Activated naive CD8-positive, alpha-beta T cell treated with anti-CD3 and anti-CD28 coated beads, Interleukin-2, amount 10 ng/mL, durations not matched to agents 7 days and 5 days (primary cell): ENCODE data around the gene STK31. TPM values are rescaled to one million over a fixed set of nuclear protein-coding genes. Genes with fewer than 3 reads are reported as not detected.
"Not testable (repeated sequence)": the region's sequence is repeated elsewhere in the genome, so short reads cannot be mapped to it uniquely, and the experiment has no call there.

Experiments
- ATAC-seq: fragments of 150-1000 bp; cut with Tn5 transposase; one replicate; pipeline ENCODE4 v1.10.0; 2021; ENCODE audit warnings: low read depth, moderate library complexity
- POLR2A ChIA-PET: fragments of 350-600 bp; sonication (Branson Sonifier 250); formaldehyde crosslinking; loops from one replicate; lab custom pipeline; 2021; ENCODE audit warnings: antibody characterized with exemption; lab: Charles Lee
- DNase-seq: peaks from one replicate; pipeline ENCODE4 v3.0.0; 2021
- H3K27ac Mint-ChIP-seq: one replicate; pipeline ENCODE4 v1.8.0; 2022; ENCODE audit warnings: mild to moderate bottlenecking, mixed read lengths
- H3K27me3 Mint-ChIP-seq: one replicate; pipeline ENCODE4 v1.8.0; 2022; ENCODE audit warnings: mild to moderate bottlenecking, moderate library complexity, mixed read lengths
- H3K36me3 Mint-ChIP-seq: one replicate; pipeline ENCODE4 v1.8.0; 2021; ENCODE audit warnings: mild to moderate bottlenecking, mixed read lengths
- H3K4me1 Mint-ChIP-seq: one replicate; pipeline ENCODE4 v1.8.0; 2021; ENCODE audit warnings: mixed read lengths
- H3K4me3 Mint-ChIP-seq: one replicate; pipeline ENCODE4 v1.8.0; 2022; ENCODE audit warnings: mild to moderate bottlenecking, moderate library complexity, mixed read lengths
- H3K9me3 Mint-ChIP-seq: one replicate; pipeline ENCODE4 v1.8.0; 2021; ENCODE audit warnings: mixed read lengths
- total RNA-seq, 2 experiments: library from RNA; stranded (reverse); gene quantifications; one replicate each; pipeline ENCODE4 v1.2.3, GENCODE V29; 2021

The STK31 gene
- total RNA-seq, 2 experiments from 2014 or later, result 0.48 to 0.80 TPM

DNA sequence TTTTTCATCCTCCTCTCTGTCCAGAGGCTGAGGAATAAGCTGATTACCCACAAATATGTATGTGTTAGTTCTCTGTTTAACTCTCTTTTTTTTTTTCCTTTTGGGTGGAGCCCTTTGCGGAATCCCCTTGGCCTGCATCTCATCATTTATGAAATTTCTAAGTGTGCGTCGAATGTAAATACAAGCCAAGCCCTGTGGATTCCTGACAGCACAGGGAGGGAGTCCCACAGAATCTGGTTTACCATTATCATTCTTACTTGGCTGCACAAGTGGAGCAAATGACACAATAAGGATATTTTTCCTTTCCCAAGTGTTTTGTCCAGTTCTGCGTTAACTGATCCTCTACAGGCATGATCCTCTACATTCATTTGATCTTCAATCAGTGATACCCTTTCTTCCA lies 11.4 kb downstream of the STK31 start:
- Mint-ChIP-seq H3K4me3 (no peak overlapping the region), H3K36me3 (no peaks in the 10 kb centered on the region), H3K27ac (no peak overlapping the region), H3K4me1 (no peaks in the 10 kb centered on the region), H3K9me3 (no peaks in the 10 kb centered on the region), H3K27me3 (peaks cover 3% of the 10 kb centered on the region)
- DNase-seq, result no peak
- no peak for ATAC-seq
- POLR2A ChIA-PET, result no interaction called here

DNA sequence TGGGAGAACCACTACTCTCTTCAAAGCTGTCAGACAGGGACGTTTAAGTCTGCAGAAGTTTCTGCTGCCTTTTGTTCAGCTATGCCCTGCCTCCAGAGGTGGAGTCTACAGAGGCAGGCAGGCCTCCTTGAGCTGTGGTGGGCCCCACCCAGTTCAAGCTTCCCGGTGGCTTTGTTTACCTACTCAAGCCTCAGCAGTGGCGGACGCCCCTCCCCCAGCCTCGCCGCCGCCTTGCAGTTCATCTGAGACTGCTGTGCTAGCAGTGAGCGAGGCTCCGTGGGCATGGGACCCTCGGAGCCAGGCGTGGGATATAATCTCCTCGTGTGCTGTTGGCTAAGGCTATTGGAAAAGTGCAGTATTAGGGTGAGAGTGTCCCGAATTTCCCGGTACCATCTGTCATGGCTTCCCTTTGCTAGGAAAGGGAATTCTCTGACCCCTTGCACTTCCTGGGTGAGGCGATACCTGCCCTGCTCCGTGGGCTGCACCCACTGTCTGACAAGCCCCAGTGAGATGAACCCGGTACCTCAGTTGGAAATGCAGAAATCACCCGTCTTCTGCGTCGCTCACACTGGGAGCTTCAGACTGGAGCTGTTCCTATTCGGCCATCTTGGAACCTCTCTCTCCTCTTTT lies 12.7 kb downstream of the STK31 start:
- H3K4me1 Mint-ChIP-seq, H3K4me3 Mint-ChIP-seq, H3K9me3 Mint-ChIP-seq, H3K27me3 Mint-ChIP-seq, POLR2A ChIA-PET, H3K27ac Mint-ChIP-seq, ATAC-seq, DNase-seq, H3K36me3 Mint-ChIP-seq: not testable (repeated sequence)

DNA sequence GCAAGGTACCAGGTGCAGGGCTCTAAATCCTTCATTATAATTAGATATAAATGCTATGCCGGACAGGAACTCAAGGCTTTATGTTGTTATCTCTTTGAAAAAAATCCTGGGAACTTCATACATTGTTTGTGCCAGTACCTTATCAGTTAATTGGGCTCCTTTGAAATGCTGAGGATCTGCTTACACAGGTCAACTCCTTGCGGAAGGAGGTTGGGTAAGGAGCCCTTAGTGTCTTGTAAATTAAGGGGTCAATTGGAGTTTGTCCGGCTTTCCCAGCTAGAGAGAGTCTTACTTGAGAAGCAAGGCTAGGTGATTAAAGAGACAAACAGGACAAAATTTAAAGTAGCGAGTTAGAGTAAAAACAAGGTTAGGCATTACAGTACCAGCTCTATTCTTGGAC lies 14.1 kb downstream of the STK31 start:
- H3K27ac Mint-ChIP-seq, H3K36me3 Mint-ChIP-seq, H3K27me3 Mint-ChIP-seq, POLR2A ChIA-PET, H3K9me3 Mint-ChIP-seq, H3K4me3 Mint-ChIP-seq, ATAC-seq, DNase-seq, H3K4me1 Mint-ChIP-seq: not testable (repeated sequence)

- POLR2A ChIA-PET, result no interaction called here
Observed at GRCh38 chr7:23742051-23742450, 32.0 kb downstream of the STK31 start.

DNA sequence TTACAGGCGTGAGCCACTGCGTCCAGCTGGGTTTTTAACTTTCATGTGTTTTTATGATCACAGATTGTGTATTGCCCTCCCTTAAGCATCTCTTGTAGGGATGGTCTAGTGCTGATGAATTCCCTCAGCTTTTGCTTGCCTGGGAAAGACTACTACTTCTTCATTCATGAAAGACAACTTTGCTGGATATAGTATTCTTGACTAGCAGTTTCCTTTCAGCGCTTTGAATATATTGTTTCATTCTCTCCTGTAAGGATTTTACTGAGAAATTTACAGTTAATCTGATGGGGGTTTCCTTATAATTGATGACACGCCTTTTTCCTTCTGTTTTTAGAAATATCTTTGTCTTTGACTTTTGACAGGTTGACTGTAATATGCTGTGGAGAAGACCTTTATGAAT lies 33.2 kb downstream of the STK31 start:
- H3K27ac Mint-ChIP-seq, result no peak overlapping the region
- POLR2A ChIA-PET, result no interaction called here
- ATAC-seq (no peak), DNase-seq (no peak)
- no peaks in the 10 kb centered on the region for H3K27me3 Mint-ChIP-seq
- no peaks in the 10 kb centered on the region for H3K4me1 Mint-ChIP-seq
- H3K36me3 Mint-ChIP-seq, result no peaks in the 10 kb centered on the region
- peaks cover 7% of the 10 kb centered on the region for H3K9me3 Mint-ChIP-seq
- no peak overlapping the region for H3K4me3 Mint-ChIP-seq

More at GRCh38 chr7:23742051-23742450, 32.0 kb downstream of the STK31 start:
- no peak for ATAC-seq
- no peak overlapping the region for H3K4me3 Mint-ChIP-seq
- DNase-seq, result no peak
- H3K27ac Mint-ChIP-seq, result no peak overlapping the region
- no peaks in the 10 kb centered on the region for H3K27me3 Mint-ChIP-seq
- H3K9me3 Mint-ChIP-seq, result peaks cover 7% of the 10 kb centered on the region
- no peaks in the 10 kb centered on the region for H3K4me1 Mint-ChIP-seq
- no peaks in the 10 kb centered on the region for H3K36me3 Mint-ChIP-seq

- POLR2A ChIA-PET, result no interaction called here
- H3K9me3 Mint-ChIP-seq, result peaks cover 9% of the 10 kb centered on the region
Observed at GRCh38 chr7:23746629-23747028, 36.6 kb downstream of the STK31 start.

DNA sequence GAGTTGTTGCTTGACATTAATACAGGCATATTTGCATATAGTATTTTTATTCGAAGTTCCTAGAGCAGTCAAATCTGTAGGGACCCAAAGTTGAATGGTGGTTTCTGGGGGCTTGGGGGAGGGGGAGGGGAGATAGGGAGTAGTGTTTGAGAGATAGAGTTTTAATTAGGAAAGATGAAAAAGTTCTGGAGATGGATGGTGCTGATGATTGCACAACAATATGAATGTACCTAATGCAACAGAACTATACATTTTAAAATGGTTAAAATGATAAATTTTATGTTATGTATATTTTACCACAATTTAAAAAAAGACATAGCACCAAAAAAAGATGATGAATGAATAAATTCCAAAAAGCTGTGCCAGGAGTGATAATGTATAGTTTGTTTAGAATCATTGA lies 41.8 kb downstream of the STK31 start:
- Mint-ChIP-seq H3K4me3 (no peak overlapping the region), H3K27me3 (no peaks in the 10 kb centered on the region), H3K36me3 (no peaks in the 10 kb centered on the region), H3K9me3 (peaks cover 2% of the 10 kb centered on the region), H3K4me1 (no peaks in the 10 kb centered on the region), H3K27ac (no peak overlapping the region)
- POLR2A ChIA-PET, result no interaction called here
- ATAC-seq (no peak), DNase-seq (no peak)

More at GRCh38 chr7:23746629-23747028, 36.6 kb downstream of the STK31 start:
- Mint-ChIP-seq H3K4me1 (no peaks in the 10 kb centered on the region), H3K4me3 (no peak overlapping the region), H3K27me3 (no peaks in the 10 kb centered on the region), H3K27ac (no peak overlapping the region), H3K36me3 (no peaks in the 10 kb centered on the region)
- no peak for DNase-seq
- ATAC-seq, result no peak

DNA sequence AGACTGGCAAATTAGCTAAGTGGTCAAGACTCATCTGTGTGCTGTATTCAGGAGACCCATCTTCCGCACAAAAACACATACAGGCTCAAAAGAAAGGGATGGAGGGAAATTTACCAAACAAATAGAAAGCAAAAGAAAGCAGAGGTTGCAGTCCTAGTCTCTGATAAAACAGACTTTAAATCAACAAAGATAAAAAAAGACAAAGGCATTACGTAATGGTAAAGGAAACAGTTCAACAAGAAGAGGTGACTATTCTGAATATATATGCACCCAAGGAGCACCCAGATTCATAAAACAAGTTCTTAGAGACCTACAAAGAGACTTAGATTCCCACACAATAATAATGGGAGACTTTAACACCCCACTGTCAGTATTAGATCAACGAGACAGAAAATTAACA lies 48.8 kb downstream of the STK31 start:
- H3K27ac Mint-ChIP-seq, ATAC-seq, H3K36me3 Mint-ChIP-seq, H3K4me1 Mint-ChIP-seq, H3K27me3 Mint-ChIP-seq, DNase-seq, H3K4me3 Mint-ChIP-seq, POLR2A ChIA-PET, H3K9me3 Mint-ChIP-seq: not testable (repeated sequence)

- no peaks in the 10 kb centered on the region for H3K27me3 Mint-ChIP-seq
- ATAC-seq, result no peak
- H3K4me1 Mint-ChIP-seq, result no peaks in the 10 kb centered on the region
- no peak overlapping the region for H3K4me3 Mint-ChIP-seq
- POLR2A ChIA-PET, result no interaction called here
- no peaks in the 10 kb centered on the region for H3K36me3 Mint-ChIP-seq
- no peak for DNase-seq
- no peak overlapping the region for H3K27ac Mint-ChIP-seq
- H3K9me3 Mint-ChIP-seq, result no peaks in the 10 kb centered on the region
Observed at GRCh38 chr7:23759671-23760391, 49.8 kb downstream of the STK31 start.

GRCh38 chr7:23765943-23766342 lies 55.9 kb downstream of the STK31 start:
- no peaks in the 10 kb centered on the region for H3K4me1 Mint-ChIP-seq
- no peak for DNase-seq
- H3K36me3 Mint-ChIP-seq, result no peaks in the 10 kb centered on the region
- H3K4me3 Mint-ChIP-seq, result no peak overlapping the region
- POLR2A ChIA-PET, result no interaction called here
- H3K9me3 Mint-ChIP-seq, result no peaks in the 10 kb centered on the region
- no peak overlapping the region for H3K27ac Mint-ChIP-seq
- ATAC-seq, result no peak
- no peaks in the 10 kb centered on the region for H3K27me3 Mint-ChIP-seq

- no peak for ATAC-seq
- POLR2A ChIA-PET, result no interaction called here
- Mint-ChIP-seq H3K4me3 (no peak overlapping the region), H3K9me3 (no peaks in the 10 kb centered on the region), H3K27me3 (no peaks in the 10 kb centered on the region), H3K4me1 (no peaks in the 10 kb centered on the region), H3K27ac (no peak overlapping the region), H3K36me3 (no peaks in the 10 kb centered on the region)
- DNase-seq, result no peak
Observed at GRCh38 chr7:23767514-23767913, 57.5 kb downstream of the STK31 start.

- ATAC-seq (no peak), DNase-seq (no peak)
- no peaks in the 10 kb centered on the region for H3K9me3 Mint-ChIP-seq
- POLR2A ChIA-PET, result no interaction called here
- no peaks in the 10 kb centered on the region for H3K36me3 Mint-ChIP-seq
- H3K4me3 Mint-ChIP-seq, result no peak overlapping the region
- no peak overlapping the region for H3K27ac Mint-ChIP-seq
- no peaks in the 10 kb centered on the region for H3K4me1 Mint-ChIP-seq
- no peaks in the 10 kb centered on the region for H3K27me3 Mint-ChIP-seq
Observed at GRCh38 chr7:23768022-23768421, 58.0 kb downstream of the STK31 start.

- not testable (repeated sequence) for H3K9me3 Mint-ChIP-seq, DNase-seq, H3K36me3 Mint-ChIP-seq, H3K4me1 Mint-ChIP-seq, ATAC-seq, H3K27me3 Mint-ChIP-seq, H3K27ac Mint-ChIP-seq, H3K4me3 Mint-ChIP-seq
- POLR2A ChIA-PET, result interaction anchor here (0.6 kb wide), 1 partner anchor 179 kb away, joined by 4 read pairs; no protein-coding TSS in a partner anchor
Observed at GRCh38 chr7:23779185-23779800, 69.3 kb downstream of the STK31 start.

DNA sequence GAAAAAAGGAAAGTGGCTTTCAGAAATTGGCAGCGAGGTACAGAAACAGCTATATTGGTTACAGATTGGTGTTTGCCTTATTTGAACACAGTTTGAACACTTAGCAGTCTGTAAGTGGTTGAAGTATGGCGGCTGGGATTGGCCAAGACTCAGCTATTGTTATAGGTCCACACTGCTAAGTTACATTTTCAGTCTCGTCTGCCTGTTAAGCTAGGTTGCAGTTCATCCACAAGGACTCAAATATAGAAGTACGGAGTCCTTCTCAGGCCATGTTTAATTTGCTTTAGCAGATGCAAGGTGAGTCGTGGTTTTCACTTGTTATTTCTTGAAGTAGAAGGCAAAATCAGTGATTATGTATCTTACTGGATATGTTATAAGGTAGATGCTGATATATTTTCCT lies 73.1 kb downstream of the STK31 start:
- Mint-ChIP-seq H3K4me3 (no peak overlapping the region), H3K36me3 (no peaks in the 10 kb centered on the region), H3K27me3 (no peaks in the 10 kb centered on the region), H3K27ac (no peak overlapping the region), H3K4me1 (no peaks in the 10 kb centered on the region), H3K9me3 (no peaks in the 10 kb centered on the region)
- ATAC-seq (no peak), DNase-seq (no peak)
- POLR2A ChIA-PET, result no interaction called here
